ENCODE data around the gene DIS3L2.
"Not testable (repeated sequence)": the region's sequence is repeated elsewhere in the genome, so short reads cannot be mapped to it uniquely, and the experiment has no call there.

DNA sequence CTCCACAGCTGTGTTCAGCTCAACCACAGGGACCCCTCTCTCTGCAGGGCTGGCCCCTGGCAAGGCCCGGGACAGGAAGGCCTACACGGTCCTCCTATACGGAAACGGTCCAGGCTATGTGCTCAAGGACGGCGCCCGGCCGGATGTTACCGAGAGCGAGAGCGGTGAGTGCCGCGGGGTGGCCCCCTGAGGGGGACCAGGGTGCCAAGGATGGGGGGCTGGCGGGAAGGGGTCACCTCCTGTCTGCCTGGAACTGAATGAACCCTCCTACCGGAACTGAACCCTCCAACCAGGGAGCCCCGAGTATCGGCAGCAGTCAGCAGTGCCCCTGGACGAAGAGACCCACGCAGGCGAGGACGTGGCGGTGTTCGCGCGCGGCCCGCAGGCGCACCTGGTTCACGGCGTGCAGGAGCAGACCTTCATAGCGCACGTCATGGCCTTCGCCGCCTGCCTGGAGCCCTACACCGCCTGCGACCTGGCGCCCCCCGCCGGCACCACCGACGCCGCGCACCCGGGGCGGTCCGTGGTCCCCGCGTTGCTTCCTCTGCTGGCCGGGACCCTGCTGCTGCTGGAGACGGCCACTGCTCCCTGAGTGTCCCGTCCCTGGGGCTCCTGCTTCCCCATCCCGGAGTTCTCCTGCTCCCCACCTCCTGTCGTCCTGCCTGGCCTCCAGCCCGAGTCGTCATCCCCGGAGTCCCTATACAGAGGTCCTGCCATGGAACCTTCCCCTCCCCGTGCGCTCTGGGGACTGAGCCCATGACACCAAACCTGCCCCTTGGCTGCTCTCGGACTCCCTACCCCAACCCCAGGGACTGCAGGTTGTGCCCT, 419.9 kb downstream of the DIS3L2 start:
- TF ChIP-seq, protein P1, sequence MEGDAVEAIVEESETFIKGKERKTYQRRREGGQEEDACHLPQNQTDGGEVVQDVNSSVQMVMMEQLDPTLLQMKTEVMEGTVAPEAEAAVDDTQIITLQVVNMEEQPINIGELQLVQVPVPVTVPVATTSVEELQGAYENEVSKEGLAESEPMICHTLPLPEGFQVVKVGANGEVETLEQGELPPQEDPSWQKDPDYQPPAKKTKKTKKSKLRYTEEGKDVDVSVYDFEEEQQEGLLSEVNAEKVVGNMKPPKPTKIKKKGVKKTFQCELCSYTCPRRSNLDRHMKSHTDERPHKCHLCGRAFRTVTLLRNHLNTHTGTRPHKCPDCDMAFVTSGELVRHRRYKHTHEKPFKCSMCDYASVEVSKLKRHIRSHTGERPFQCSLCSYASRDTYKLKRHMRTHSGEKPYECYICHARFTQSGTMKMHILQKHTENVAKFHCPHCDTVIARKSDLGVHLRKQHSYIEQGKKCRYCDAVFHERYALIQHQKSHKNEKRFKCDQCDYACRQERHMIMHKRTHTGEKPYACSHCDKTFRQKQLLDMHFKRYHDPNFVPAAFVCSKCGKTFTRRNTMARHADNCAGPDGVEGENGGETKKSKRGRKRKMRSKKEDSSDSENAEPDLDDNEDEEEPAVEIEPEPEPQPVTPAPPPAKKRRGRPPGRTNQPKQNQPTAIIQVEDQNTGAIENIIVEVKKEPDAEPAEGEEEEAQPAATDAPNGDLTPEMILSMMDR (IDR thresholded peaks at IDR 0.05): peak; percentile 19; the same call in 1 of the 2 replicates
- not testable (repeated sequence) for TF ChIP-seq ZFX (IDR thresholded peaks at IDR 0.05; ENCODE audit: borderline replicate concordance)
